SU-DHL-6 (cell line): ENCODE measurements around the gene TRIOBP.

Experiments
- H2AFZ ChIP-seq: fragments of 200-600 bp; sonication (generic); 2 replicates; pipeline ENCODE4 v1.6.1; 2014; ENCODE audit warnings: low read depth, mild to moderate bottlenecking, moderate library complexity, mixed read lengths, antibody characterized with exemption, low read length; ENCODE audit not compliant: severe bottlenecking
- H3F3A ChIP-seq: fragments of 200-600 bp; shearing (Covaris generic); 2 replicates; pipeline ENCODE4 v1.6.0; 2016; ENCODE audit warnings: antibody characterized with exemption, mild to moderate bottlenecking; ENCODE audit not compliant: insufficient read depth
- H3K27ac ChIP-seq: fragments of 200-600 bp; sonication (generic); 2 replicates; pipeline ENCODE4 v1.5.1; 2016; ENCODE audit warnings: low read depth, mild to moderate bottlenecking, low read length, moderate library complexity, mixed read lengths
- H3K27me3 ChIP-seq: fragments of 200-600 bp; sonication (generic), shearing (Covaris generic); 2 replicates; pipeline ENCODE4 v1.6.0; 2014; ENCODE audit warnings: mild to moderate bottlenecking, low read length
- H3K36me3 ChIP-seq: fragments of 200-600 bp; sonication (generic); 2 replicates; pipeline ENCODE4 v1.6.1; 2014; ENCODE audit warnings: mild to moderate bottlenecking, low read length, mixed read lengths
- H3K4me2 ChIP-seq: fragments of 300-600, 200-600 bp; shearing (Covaris generic), sonication (generic); 2 replicates; pipeline ENCODE4 v1.6.0; 2014; ENCODE audit warnings: low read length, low read depth, mild to moderate bottlenecking; ENCODE audit not compliant: poor library complexity, severe bottlenecking
- H3K4me3 ChIP-seq: fragments of 200-600 bp; sonication (generic); 2 replicates; pipeline ENCODE4 v1.5.1; 2014; ENCODE audit warnings: antibody characterized with exemption, low read length, mild to moderate bottlenecking, mixed read lengths; ENCODE audit not compliant: insufficient read depth, poor library complexity, severe bottlenecking
- H3K79me2 ChIP-seq: fragments of 200-600 bp; sonication (generic); 2 replicates; pipeline ENCODE4 v1.6.1; 2014; ENCODE audit warnings: mild to moderate bottlenecking, low read length, moderate library complexity; ENCODE audit not compliant: insufficient read depth
- H3K9ac ChIP-seq: fragments of 200-600 bp; sonication (generic); 2 replicates; pipeline ENCODE4 v1.7.0; 2014; ENCODE audit warnings: mild to moderate bottlenecking, low read length
- H3K9me2 ChIP-seq: fragments of 200-600 bp; sonication (generic); replicated peaks from 2 replicates; pipeline ENCODE4 v1.6.1; 2014; ENCODE audit warnings: low read length; ENCODE audit not compliant: insufficient read depth
- H3K9me3 ChIP-seq: fragments of 200-600 bp; sonication (generic); 2 replicates; pipeline ENCODE4 v1.6.1; 2014; ENCODE audit warnings: low read length, mixed read lengths; ENCODE audit not compliant: insufficient read depth
- H4K20me1 ChIP-seq: fragments of 200-600 bp; sonication (generic); 2 replicates; pipeline ENCODE4 v1.6.1; 2014; ENCODE audit warnings: low read depth, mild to moderate bottlenecking, antibody characterized with exemption, low read length, moderate library complexity, mixed read lengths
- EZH2phosphoT487 ChIP-seq: fragments of 200-600 bp; sonication (generic), shearing (Covaris generic); conservative IDR thresholded peaks from 2 replicates; pipeline ENCODE4 v1.6.1; 2018; ENCODE audit warnings: mild to moderate bottlenecking, antibody characterized with exemption, low read length, moderate library complexity, mixed read lengths
- TF ChIP-seq, protein P1 (sequence below): fragments of 200-600 bp; sonication (generic); IDR thresholded peaks from one replicate; pipeline ENCODE4 v1.5.1; 2017; ENCODE audit warnings: antibody characterized with exemption, mild to moderate bottlenecking, low read length, moderate library complexity; ENCODE audit not compliant: insufficient read depth, poor library complexity, severe bottlenecking

Gene TRIOBP

DNA sequence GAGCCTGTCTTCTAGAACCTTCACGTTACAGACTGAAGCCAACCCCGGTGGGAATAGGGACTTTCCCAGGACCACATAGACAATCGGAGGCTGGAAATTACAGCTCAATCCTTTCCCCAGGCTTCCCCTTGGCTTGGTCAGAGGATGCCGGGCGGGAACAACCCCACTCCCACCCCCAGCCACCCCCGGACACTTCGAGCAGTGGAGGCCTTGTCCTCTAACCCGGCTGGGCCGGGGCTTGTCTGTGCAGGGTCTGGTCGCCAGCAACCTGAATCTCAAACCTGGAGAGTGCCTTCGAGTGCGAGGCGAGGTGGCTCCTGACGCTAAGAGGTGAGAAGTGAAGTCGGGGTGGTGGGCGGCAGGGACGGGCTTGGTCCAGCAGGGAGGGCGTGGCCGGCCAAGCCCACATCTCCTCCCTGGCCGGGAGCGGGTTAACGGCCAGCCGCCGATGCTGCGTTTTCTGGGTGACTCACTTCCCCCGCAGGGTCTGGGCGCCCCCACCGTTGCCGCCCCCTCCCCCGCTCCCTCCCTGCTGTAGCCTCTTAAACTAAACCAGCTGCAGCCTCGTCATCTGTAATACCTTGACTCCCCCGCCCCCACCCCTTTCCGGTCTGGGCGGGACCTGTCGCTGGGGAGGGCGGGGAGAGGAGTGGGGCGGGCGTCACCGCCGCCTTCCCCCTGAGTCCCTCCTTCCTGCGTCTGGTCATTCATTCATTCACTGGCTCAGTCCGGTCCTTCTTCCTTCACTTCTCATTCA lies 19.9 kb upstream of the TRIOBP start:
- H3K4me3 ChIP-seq = peak overlapping the region; percentile 55
- no peaks in the 10 kb centered on the region for H3K36me3 ChIP-seq
- TF ChIP-seq EZH2phosphoT487 = no peak
- TF ChIP-seq, protein P1, sequence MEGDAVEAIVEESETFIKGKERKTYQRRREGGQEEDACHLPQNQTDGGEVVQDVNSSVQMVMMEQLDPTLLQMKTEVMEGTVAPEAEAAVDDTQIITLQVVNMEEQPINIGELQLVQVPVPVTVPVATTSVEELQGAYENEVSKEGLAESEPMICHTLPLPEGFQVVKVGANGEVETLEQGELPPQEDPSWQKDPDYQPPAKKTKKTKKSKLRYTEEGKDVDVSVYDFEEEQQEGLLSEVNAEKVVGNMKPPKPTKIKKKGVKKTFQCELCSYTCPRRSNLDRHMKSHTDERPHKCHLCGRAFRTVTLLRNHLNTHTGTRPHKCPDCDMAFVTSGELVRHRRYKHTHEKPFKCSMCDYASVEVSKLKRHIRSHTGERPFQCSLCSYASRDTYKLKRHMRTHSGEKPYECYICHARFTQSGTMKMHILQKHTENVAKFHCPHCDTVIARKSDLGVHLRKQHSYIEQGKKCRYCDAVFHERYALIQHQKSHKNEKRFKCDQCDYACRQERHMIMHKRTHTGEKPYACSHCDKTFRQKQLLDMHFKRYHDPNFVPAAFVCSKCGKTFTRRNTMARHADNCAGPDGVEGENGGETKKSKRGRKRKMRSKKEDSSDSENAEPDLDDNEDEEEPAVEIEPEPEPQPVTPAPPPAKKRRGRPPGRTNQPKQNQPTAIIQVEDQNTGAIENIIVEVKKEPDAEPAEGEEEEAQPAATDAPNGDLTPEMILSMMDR = no peak
- peak overlapping the region; percentile 75 for H3K27ac ChIP-seq
- no peaks in the 10 kb centered on the region for H3K9me2 ChIP-seq
- no peaks in the 10 kb centered on the region for H3K9me3 ChIP-seq
- peaks cover 16% of the 10 kb centered on the region for H3F3A ChIP-seq
- peak overlapping the region; percentile 78 for H3K4me2 ChIP-seq
- peak overlapping the region; percentile 47 for H3K9ac ChIP-seq
- H3K79me2 ChIP-seq = no peaks in the 10 kb centered on the region
- H2AFZ ChIP-seq = peak overlapping the region; percentile 91
- H4K20me1 ChIP-seq = no peaks in the 10 kb centered on the region
- no peaks in the 10 kb centered on the region for H3K27me3 ChIP-seq

DNA sequence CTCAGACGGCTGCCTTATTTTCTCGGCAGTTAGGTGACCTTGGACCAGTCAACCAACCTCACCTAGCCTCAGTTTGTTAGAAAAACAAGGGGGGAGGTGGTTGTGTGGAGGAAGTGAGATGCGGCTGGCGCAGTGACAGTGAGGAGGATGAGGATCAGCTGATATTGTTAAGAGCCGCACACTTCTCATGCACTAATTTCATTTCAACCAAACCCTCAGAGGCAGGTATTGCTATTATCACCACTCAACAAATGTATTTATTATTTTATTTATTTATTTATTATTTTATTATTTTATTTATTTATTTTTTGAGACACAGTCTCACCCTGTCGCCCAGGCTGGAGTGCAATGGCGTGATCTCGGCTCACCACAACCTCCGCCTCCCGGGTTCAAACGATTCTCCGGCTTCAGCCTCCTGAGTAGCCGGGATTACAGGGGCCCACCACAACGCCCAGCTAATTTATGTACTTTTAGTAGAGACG lies 19.3 kb upstream of the TRIOBP start:
- TF ChIP-seq EZH2phosphoT487 = no peak
- TF ChIP-seq, protein P1 = no peak
- Histone ChIP-seq H3K4me3 (peak overlapping the region; percentile 55), H3K79me2 (no peaks in the 10 kb centered on the region), H3K27ac (peak overlapping the region; percentile 75), H3K36me3 (no peaks in the 10 kb centered on the region), H3K4me2 (peak overlapping the region; percentile 78), H2AFZ (peak overlapping the region; percentile 91), H3K9me2 (no peaks in the 10 kb centered on the region), H3K9me3 (no peaks in the 10 kb centered on the region), H3K27me3 (no peaks in the 10 kb centered on the region), H3F3A (peaks cover 16% of the 10 kb centered on the region), H4K20me1 (no peaks in the 10 kb centered on the region), H3K9ac (peak overlapping the region; percentile 47)

DNA sequence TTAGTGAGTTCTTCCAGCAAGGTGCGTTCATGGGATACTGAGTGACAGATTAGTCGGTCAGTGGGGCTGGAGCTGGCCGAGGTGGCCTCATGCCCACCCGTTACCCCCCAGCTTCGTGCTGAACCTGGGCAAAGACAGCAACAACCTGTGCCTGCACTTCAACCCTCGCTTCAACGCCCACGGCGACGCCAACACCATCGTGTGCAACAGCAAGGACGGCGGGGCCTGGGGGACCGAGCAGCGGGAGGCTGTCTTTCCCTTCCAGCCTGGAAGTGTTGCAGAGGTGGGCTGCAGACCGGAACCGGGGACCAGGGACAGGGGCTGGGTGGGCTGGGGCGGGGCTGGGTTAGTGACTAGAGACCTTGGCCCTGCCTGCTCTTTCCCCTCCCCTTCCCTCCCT lies 18.5 kb upstream of the TRIOBP start:
- H3K9me2 ChIP-seq = no peaks in the 10 kb centered on the region
- no peaks in the 10 kb centered on the region for H3K36me3 ChIP-seq
- no peak overlapping the region for H2AFZ ChIP-seq
- H3K4me3 ChIP-seq = no peak overlapping the region
- no peak overlapping the region for H3K4me2 ChIP-seq
- H3K27me3 ChIP-seq = no peaks in the 10 kb centered on the region
- no peak overlapping the region for H3K27ac ChIP-seq
- no peaks in the 10 kb centered on the region for H3K79me2 ChIP-seq
- H3K9ac ChIP-seq = 0 out of 2 replicates have a peak overlapping the region, but pooled peaks have one; percentile 28
- peaks cover 16% of the 10 kb centered on the region for H3F3A ChIP-seq
- no peak for TF ChIP-seq EZH2phosphoT487
- TF ChIP-seq, protein P1 = no peak
- H3K9me3 ChIP-seq = no peaks in the 10 kb centered on the region
- H4K20me1 ChIP-seq = no peaks in the 10 kb centered on the region
